Heart left ventricle (tissue), 13 donors: ENCODE measurements around the gene TOGARAM2.

Experiments used
- POLR2A ChIP-seq, 2 donors: fragments of 450-650 bp; IDR thresholded peaks; one replicate each; pipeline ENCODE4 v1.6.1; 2017; ENCODE audit warnings: antibody characterized with exemption in 2 of 2, mild to moderate bottlenecking in 2 of 2, moderate library complexity in 2 of 2
- TF ChIP-seq, protein P1 (sequence below), 12 donors: fragments of 200-600 bp; sonication (generic) in 4 of 12; IDR thresholded peaks; one replicate each; pipeline versions ENCODE4 v1.5.0 to v1.8.0; 2018 to 2022; ENCODE audit warnings: antibody characterized with exemption in 12 of 12, mild to moderate bottlenecking in 5 of 12
- donor health status: ischemic (EF 13 %, LVEDD 7.1; RV severe dilation, severe dysfunction).
- donor health status: DM: no; HTN: yes; CAD: no.
- donor health status: DM: no; HTN: no; CAD: no.
- donor health status: ischemic (EF 25% LVEDD 6.9; RV normal size, moderate dysfunction).
- donor health status: ischemic (EF 25% LVEDD 5.7; RV mildly dilated, moderate dysfunction).
- donor health status: ischemic (EF 35%, LVEDD 5.7; RV mildly dilated, moderate dysfunction).
- donor health status: nonischemic (EF 11% LVEDD 7.7; RV severe dilation, severe dysfunction).
- donor health status: DM: yes; HTN: yes; CAD: no.
- donor health status: PGD.
- donor health status: ischemic (EF 29% LVEDD 5.4; RV normal size, mild dysfunction).
- donor health status: nonischemic (EF 23%, LVEDD 6.1; RV moderate dilation, normal function).

DNA sequence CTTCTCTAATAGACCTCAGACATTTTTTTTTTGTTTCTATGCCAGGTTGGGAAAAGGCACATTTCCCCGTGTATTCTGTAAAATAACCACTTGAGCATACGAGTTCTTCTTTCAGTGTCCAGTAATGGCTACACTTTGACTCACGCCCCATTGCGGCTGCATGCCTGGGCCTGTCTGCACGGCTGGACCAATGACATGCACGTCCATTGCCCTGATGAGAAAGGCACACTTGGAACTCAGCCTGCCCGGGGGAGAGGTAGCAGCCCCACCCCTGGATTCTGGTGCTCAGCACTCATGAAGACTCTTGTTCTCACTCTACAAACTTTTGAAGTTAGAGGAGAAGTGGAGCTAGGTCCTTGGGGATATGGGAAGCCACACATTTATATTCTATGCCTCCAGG is 87.4 kb downstream of the TOGARAM2 start:
- TF ChIP-seq, protein P1, sequence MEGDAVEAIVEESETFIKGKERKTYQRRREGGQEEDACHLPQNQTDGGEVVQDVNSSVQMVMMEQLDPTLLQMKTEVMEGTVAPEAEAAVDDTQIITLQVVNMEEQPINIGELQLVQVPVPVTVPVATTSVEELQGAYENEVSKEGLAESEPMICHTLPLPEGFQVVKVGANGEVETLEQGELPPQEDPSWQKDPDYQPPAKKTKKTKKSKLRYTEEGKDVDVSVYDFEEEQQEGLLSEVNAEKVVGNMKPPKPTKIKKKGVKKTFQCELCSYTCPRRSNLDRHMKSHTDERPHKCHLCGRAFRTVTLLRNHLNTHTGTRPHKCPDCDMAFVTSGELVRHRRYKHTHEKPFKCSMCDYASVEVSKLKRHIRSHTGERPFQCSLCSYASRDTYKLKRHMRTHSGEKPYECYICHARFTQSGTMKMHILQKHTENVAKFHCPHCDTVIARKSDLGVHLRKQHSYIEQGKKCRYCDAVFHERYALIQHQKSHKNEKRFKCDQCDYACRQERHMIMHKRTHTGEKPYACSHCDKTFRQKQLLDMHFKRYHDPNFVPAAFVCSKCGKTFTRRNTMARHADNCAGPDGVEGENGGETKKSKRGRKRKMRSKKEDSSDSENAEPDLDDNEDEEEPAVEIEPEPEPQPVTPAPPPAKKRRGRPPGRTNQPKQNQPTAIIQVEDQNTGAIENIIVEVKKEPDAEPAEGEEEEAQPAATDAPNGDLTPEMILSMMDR (IDR thresholded peaks at IDR 0.05), result no peak
- TF ChIP-seq POLR2A (IDR thresholded peaks at IDR 0.05), result no peak
